Adrenal gland (tissue), 5 donors: Measurements from ENCODE around the gene SLC35F6.

Source experiments
- POLR2A ChIP-seq, 2 donors: fragments of 450-650 bp; IDR thresholded peaks; one replicate each; pipeline ENCODE4 v1.6.1; 2017; ENCODE audit warnings: antibody characterized with exemption in 2 of 2, mild to moderate bottlenecking in 2 of 2, moderate library complexity in 1 of 2
- TF ChIP-seq, protein P1 (sequence below), 6 experiments: fragments of 450-650 bp in 4 of 6; fragments of 200-600 bp in 2 of 6; sonication (generic) in 1 of 6; IDR thresholded peaks; 1 replicate in 5 of 6; 2 replicates in 1 of 6; pipeline versions ENCODE4 v1.5.1 to v1.8.0; 2016 to 2021; ENCODE audit warnings: antibody characterized with exemption in 6 of 6, mild to moderate bottlenecking in 2 of 6, moderate library complexity in 1 of 6
- donor health status: DM: no; HTN: no; CAD: no.

DNA sequence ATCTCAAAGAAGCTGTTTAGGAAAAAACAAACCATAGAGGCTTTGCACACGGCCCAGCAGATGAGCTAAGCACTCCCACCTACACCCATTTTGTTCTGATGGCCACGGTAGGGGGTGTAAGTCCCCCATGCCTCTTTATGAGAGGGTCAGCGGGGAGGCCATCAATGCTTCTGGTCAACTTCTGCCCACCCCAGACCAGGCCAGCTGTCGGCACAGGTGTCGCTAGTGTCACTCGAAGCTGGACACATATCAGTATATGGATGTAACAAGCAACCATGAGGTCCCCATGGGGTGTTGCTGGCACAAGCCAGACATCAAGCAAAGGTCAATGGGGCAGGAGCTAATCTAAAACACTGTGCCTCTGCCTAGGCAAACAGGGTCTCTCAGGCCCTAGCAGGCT lies 23.7 kb upstream of the SLC35F6 start:
- TF ChIP-seq, protein P1, sequence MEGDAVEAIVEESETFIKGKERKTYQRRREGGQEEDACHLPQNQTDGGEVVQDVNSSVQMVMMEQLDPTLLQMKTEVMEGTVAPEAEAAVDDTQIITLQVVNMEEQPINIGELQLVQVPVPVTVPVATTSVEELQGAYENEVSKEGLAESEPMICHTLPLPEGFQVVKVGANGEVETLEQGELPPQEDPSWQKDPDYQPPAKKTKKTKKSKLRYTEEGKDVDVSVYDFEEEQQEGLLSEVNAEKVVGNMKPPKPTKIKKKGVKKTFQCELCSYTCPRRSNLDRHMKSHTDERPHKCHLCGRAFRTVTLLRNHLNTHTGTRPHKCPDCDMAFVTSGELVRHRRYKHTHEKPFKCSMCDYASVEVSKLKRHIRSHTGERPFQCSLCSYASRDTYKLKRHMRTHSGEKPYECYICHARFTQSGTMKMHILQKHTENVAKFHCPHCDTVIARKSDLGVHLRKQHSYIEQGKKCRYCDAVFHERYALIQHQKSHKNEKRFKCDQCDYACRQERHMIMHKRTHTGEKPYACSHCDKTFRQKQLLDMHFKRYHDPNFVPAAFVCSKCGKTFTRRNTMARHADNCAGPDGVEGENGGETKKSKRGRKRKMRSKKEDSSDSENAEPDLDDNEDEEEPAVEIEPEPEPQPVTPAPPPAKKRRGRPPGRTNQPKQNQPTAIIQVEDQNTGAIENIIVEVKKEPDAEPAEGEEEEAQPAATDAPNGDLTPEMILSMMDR (IDR thresholded peaks at IDR 0.05), result no peak
- TF ChIP-seq POLR2A (IDR thresholded peaks at IDR 0.05), result no peak
